MM.1S (cell line): ENCODE measurements around the gene SLAMF7.
A peak's percentile ranks its signal among the peaks of the same experiment; 100 is the strongest.

Experiments used
- DNase-seq: peaks from one replicate; pipeline ENCODE4 v3.0.0-alpha.2; 2015
- H2AFZ ChIP-seq: fragments of 300-600 bp; sonication (generic); 2 replicates; pipeline ENCODE4 v1.6.0; 2016; ENCODE audit warnings: antibody characterized with exemption, low read length
- H3F3A ChIP-seq: fragments of 300-600 bp; sonication (generic); 2 replicates; pipeline ENCODE4 v1.6.1; 2016; ENCODE audit warnings: mild to moderate bottlenecking, antibody characterized with exemption, low read length, moderate library complexity, mixed read lengths; ENCODE audit not compliant: insufficient read depth
- H3K27ac ChIP-seq: fragments of 300-600 bp; sonication (generic); 2 replicates; pipeline ENCODE4 v1.5.1; 2016; ENCODE audit warnings: mild to moderate bottlenecking, low read length
- H3K27me3 ChIP-seq: fragments of 300-600 bp; sonication (generic); replicated peaks from 2 replicates; pipeline ENCODE4 v1.6.0; 2016; ENCODE audit warnings: low read length; ENCODE audit not compliant: insufficient read depth
- H3K36me3 ChIP-seq: fragments of 300-600 bp; sonication (generic); replicated peaks from 2 replicates; pipeline ENCODE4 v1.6.1; 2016; ENCODE audit warnings: mild to moderate bottlenecking, low read length, mixed read lengths; ENCODE audit not compliant: insufficient read depth
- H3K4me1 ChIP-seq: fragments of 300-600 bp; sonication (generic); 2 replicates; pipeline ENCODE4 v1.6.1; 2016; ENCODE audit warnings: low read length, mixed read lengths
- H3K4me2 ChIP-seq: fragments of 300-600 bp; sonication (generic); 2 replicates; pipeline ENCODE4 v1.6.0; 2016; ENCODE audit warnings: low read depth, low read length
- H3K4me3 ChIP-seq: fragments of 300-600 bp; sonication (generic); 2 replicates; pipeline ENCODE4 v1.5.1; 2016; ENCODE audit warnings: low read length, mixed read lengths
- H3K79me2 ChIP-seq: fragments of 300-600 bp; sonication (generic); 2 replicates; pipeline ENCODE4 v1.6.1; 2016; ENCODE audit warnings: mixed run types, low read length, mixed read lengths
- H3K9ac ChIP-seq: fragments of 300-600 bp; sonication (generic); 2 replicates; pipeline ENCODE4 v1.6.1; 2016; ENCODE audit warnings: low read length, mixed read lengths
- H3K9me2 ChIP-seq: fragments of 300-600 bp; sonication (generic); replicated peaks from 2 replicates; pipeline ENCODE4 v1.6.1; 2016; ENCODE audit warnings: mild to moderate bottlenecking, low read length, mixed read lengths; ENCODE audit not compliant: insufficient read depth
- H3K9me3 ChIP-seq: fragments of 300-600 bp; sonication (generic); replicated peaks from 2 replicates; pipeline ENCODE4 v1.6.1; 2016; ENCODE audit warnings: mild to moderate bottlenecking, low read length, mixed read lengths; ENCODE audit not compliant: insufficient read depth
- H4K20me1 ChIP-seq: fragments of 300-600 bp; sonication (generic); 2 replicates; pipeline ENCODE4 v1.6.1; 2016; ENCODE audit warnings: mild to moderate bottlenecking, low read length, moderate library complexity, mixed read lengths; ENCODE audit not compliant: insufficient read depth
- EZH2 ChIP-seq: fragments of 300-600 bp; sonication (generic); optimal IDR thresholded peaks from 2 replicates; pipeline ENCODE3; 2017; ENCODE audit warnings: low read depth, mild to moderate bottlenecking, antibody characterized with exemption, low read length, mixed read lengths
- EZH2phosphoT487 ChIP-seq: fragments of 300-600 bp; sonication (generic); IDR thresholded peaks from 2 replicates; pipeline ENCODE4 v1.6.1; 2018; ENCODE audit warnings: antibody characterized with exemption, low read length
- TF ChIP-seq, protein P1 (sequence below): fragments of 300-600 bp; sonication (generic); IDR thresholded peaks from 2 replicates; pipeline ENCODE4 v1.5.1; 2016; ENCODE audit warnings: antibody characterized with exemption, low read length, mixed read lengths

Gene SLAMF7

DNA sequence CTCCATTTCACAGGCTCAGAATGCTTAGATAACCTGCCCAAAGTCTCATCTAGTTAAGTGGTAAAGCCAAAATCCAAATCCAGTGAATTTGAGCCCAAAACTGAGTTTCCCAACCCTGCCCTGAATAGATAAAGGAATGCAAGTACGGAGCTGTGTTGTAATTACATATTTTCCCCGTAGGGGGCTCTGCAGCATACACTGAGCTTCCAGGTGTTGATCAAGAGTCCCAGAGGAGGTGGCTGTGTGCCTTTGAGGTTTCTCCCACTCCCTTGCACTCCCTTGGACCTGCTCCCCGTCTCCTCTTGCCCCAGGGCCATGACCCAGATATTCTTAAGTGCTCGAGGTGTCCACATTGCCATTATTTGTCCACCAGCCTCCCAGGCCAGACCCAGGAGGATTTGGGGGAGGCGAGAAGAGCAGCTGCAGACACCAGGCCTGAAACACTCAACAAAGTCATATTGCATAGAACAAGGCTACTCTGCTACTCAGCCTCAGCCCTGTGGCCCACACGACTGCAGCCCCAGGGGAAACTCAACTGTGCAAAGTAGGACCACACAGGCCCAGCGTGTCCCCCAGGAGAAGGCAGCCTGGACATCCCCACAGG, 38.5 kb downstream of the SLAMF7 start:
- no peak overlapping the region for H3K9ac ChIP-seq
- TF ChIP-seq EZH2phosphoT487: no peak
- no peak for TF ChIP-seq EZH2
- TF ChIP-seq, protein P1, sequence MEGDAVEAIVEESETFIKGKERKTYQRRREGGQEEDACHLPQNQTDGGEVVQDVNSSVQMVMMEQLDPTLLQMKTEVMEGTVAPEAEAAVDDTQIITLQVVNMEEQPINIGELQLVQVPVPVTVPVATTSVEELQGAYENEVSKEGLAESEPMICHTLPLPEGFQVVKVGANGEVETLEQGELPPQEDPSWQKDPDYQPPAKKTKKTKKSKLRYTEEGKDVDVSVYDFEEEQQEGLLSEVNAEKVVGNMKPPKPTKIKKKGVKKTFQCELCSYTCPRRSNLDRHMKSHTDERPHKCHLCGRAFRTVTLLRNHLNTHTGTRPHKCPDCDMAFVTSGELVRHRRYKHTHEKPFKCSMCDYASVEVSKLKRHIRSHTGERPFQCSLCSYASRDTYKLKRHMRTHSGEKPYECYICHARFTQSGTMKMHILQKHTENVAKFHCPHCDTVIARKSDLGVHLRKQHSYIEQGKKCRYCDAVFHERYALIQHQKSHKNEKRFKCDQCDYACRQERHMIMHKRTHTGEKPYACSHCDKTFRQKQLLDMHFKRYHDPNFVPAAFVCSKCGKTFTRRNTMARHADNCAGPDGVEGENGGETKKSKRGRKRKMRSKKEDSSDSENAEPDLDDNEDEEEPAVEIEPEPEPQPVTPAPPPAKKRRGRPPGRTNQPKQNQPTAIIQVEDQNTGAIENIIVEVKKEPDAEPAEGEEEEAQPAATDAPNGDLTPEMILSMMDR: peak; percentile 96
- H2AFZ ChIP-seq: peak overlapping the region; percentile 14
- no peak overlapping the region for H3K4me3 ChIP-seq
- no peaks in the 10 kb centered on the region for H3K9me3 ChIP-seq
- no peak overlapping the region for H3K4me2 ChIP-seq
- DNase-seq: peak; percentile 85
- peaks cover 16% of the 10 kb centered on the region for H3F3A ChIP-seq
- no peaks in the 10 kb centered on the region for H3K36me3 ChIP-seq
- no peaks in the 10 kb centered on the region for H3K79me2 ChIP-seq
- no peaks in the 10 kb centered on the region for H3K27me3 ChIP-seq
- H3K27ac ChIP-seq: no peak overlapping the region
- no peaks in the 10 kb centered on the region for H3K9me2 ChIP-seq
- H4K20me1 ChIP-seq: no peaks in the 10 kb centered on the region
- H3K4me1 ChIP-seq: peaks cover 25% of the 10 kb centered on the region

DNA sequence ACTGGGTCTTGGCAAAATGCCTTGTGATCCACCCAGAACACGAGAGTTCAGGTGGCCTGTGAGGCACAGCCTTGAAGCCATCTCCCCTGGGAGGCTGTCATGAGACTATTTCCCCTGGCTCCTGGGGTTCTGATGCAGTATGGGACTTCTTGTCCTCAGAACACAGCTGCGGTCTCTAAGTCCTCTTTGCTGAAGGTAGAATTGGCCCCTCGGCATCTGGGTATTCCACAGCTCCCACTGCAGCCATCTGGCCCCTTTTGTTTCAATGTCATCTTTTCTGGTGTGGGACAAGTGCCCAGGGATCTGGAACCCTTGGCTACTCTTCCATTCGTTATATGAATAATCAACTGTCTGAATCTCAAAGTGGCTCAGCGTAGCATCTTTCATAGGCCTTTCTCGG, 39.9 kb downstream of the SLAMF7 start:
- Histone ChIP-seq H3K27me3 (no peaks in the 10 kb centered on the region), H3K9ac (no peak overlapping the region), H3K4me1 (peaks cover 28% of the 10 kb centered on the region), H3K4me3 (no peak overlapping the region), H3K9me3 (no peaks in the 10 kb centered on the region), H2AFZ (no peak overlapping the region), H4K20me1 (no peaks in the 10 kb centered on the region), H3K79me2 (no peaks in the 10 kb centered on the region), H3K36me3 (no peaks in the 10 kb centered on the region), H3K4me2 (no peak overlapping the region), H3K27ac (no peak overlapping the region), H3K9me2 (no peaks in the 10 kb centered on the region), H3F3A (peaks cover 16% of the 10 kb centered on the region)
- TF ChIP-seq EZH2: no peak
- no peak for TF ChIP-seq EZH2phosphoT487
- TF ChIP-seq, protein P1: no peak
- DNase-seq: no peak

DNA sequence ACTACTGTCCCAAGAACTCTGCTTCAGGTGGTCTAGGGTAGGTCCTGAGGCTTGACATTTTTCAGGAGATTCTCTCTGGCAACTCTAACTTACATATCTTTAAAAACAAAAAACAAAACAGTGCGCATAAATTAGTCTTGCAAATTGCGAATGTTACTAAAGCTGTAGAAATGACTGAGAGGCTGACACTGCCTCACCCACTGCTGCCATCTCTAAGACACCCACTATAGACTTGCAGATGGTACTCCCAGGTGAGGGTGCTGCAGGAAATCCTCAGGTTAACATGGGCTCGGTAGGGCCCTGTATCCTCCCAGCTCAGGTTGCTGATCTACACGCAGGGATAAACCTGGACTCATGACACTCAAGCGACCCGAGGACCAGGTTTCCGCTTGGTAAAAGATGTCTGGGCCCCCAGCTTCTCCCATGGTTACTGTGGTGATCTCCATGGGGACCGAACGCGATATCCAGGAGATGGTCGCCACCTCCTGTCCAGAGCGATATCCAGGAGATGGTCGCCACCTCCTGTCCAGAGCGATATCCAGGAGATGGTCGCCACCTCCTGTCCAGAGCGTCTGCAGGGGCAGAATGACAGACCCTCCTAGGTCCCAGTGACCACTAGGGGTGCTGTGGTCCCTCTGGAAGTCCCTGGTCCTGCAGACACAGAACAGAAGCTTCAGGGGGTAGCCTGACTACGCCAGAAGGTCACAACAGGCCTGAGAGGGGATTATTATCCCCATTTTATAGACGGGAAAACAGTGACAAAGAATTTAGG, 40.8 kb downstream of the SLAMF7 start:
- no peaks in the 10 kb centered on the region for H4K20me1 ChIP-seq
- no peaks in the 10 kb centered on the region for H3K27me3 ChIP-seq
- H3F3A ChIP-seq: peaks cover 16% of the 10 kb centered on the region
- H3K36me3 ChIP-seq: no peaks in the 10 kb centered on the region
- H3K27ac ChIP-seq: no peak overlapping the region
- no peaks in the 10 kb centered on the region for H3K9me2 ChIP-seq
- no peak overlapping the region for H2AFZ ChIP-seq
- no peak overlapping the region for H3K4me2 ChIP-seq
- no peak for TF ChIP-seq EZH2phosphoT487
- TF ChIP-seq, protein P1: peak; percentile 69
- no peaks in the 10 kb centered on the region for H3K79me2 ChIP-seq
- no peak overlapping the region for H3K4me3 ChIP-seq
- DNase-seq: no peak
- H3K9me3 ChIP-seq: no peaks in the 10 kb centered on the region
- H3K4me1 ChIP-seq: peaks cover 28% of the 10 kb centered on the region
- H3K9ac ChIP-seq: no peak overlapping the region
